DOHH2 (cell line): ENCODE results near the gene NAE1.

Experiments used
- H3F3A ChIP-seq: fragments of 200-600 bp; sonication (generic), shearing (Covaris generic); 2 replicates; pipeline ENCODE4 v1.6.0; 2016; ENCODE audit warnings: antibody characterized with exemption, mild to moderate bottlenecking; ENCODE audit not compliant: control insufficient read depth, insufficient read depth
- H3K27ac ChIP-seq: fragments of 200-600 bp; sonication (generic); 2 replicates; pipeline ENCODE4 v1.5.1; 2014; ENCODE audit warnings: low read depth, mild to moderate bottlenecking, low read length, moderate library complexity
- H3K27me3 ChIP-seq: fragments of 200-600 bp; sonication (generic); 2 replicates; pipeline ENCODE4 v1.6.1; 2014; ENCODE audit warnings: mild to moderate bottlenecking, low read length, mixed read lengths; ENCODE audit not compliant: control insufficient read depth
- H3K36me3 ChIP-seq: fragments of 200-600 bp; sonication (generic); 2 replicates; pipeline ENCODE4 v1.6.1; 2014; ENCODE audit warnings: mild to moderate bottlenecking, low read length, moderate library complexity, mixed read lengths; ENCODE audit not compliant: control insufficient read depth
- H3K4me1 ChIP-seq: fragments of 200-600 bp; sonication (generic); 2 replicates; pipeline ENCODE4 v1.6.1; 2014; ENCODE audit warnings: mild to moderate bottlenecking, low read length, mixed read lengths; ENCODE audit not compliant: control insufficient read depth
- H3K4me2 ChIP-seq: fragments of 200-600 bp; sonication (generic); 2 replicates; pipeline ENCODE4 v1.6.0; 2014; ENCODE audit warnings: mild to moderate bottlenecking, low read length, moderate library complexity
- H3K4me3 ChIP-seq: fragments of 200-600 bp; sonication (generic); 2 replicates; pipeline ENCODE4 v1.5.1; 2014; ENCODE audit warnings: mild to moderate bottlenecking, low read length, mixed read lengths
- H3K79me2 ChIP-seq: fragments of 200-600 bp; sonication (generic); 2 replicates; pipeline ENCODE4 v1.6.1; 2014; ENCODE audit warnings: mild to moderate bottlenecking, low read length, mixed read lengths; ENCODE audit not compliant: control insufficient read depth
- H3K9me2 ChIP-seq: fragments of 200-600 bp; sonication (generic); replicated peaks from 2 replicates; pipeline ENCODE4 v1.6.1; 2014; ENCODE audit warnings: mild to moderate bottlenecking, low read length, mixed read lengths; ENCODE audit not compliant: control insufficient read depth
- H3K9me3 ChIP-seq: fragments of 200-600 bp; sonication (generic); 2 replicates; pipeline ENCODE4 v1.6.1; 2014; ENCODE audit warnings: antibody characterized with exemption, low read length, mixed read lengths; ENCODE audit not compliant: control insufficient read depth, insufficient read depth
- H4K20me1 ChIP-seq: fragments of 200-600 bp; sonication (generic); 2 replicates; pipeline ENCODE4 v1.6.0; 2014; ENCODE audit warnings: low read depth, mild to moderate bottlenecking, antibody characterized with exemption, low read length, moderate library complexity; ENCODE audit not compliant: control insufficient read depth, insufficient read depth
- EZH2phosphoT487 ChIP-seq: fragments of 200-600 bp; sonication (generic); IDR thresholded peaks from 2 replicates; pipeline ENCODE4 v1.6.1; 2017; ENCODE audit warnings: borderline replicate concordance, mild to moderate bottlenecking, antibody characterized with exemption, low read length, moderate library complexity, mixed read lengths
- TF ChIP-seq, protein P1 (sequence below): fragments of 200-600 bp; sonication (generic); IDR thresholded peaks from one replicate; pipeline ENCODE4 v1.5.1; 2014; ENCODE audit warnings: antibody characterized with exemption, mild to moderate bottlenecking, low read depth, low read length; ENCODE audit not compliant: poor library complexity, severe bottlenecking

Gene NAE1

DNA sequence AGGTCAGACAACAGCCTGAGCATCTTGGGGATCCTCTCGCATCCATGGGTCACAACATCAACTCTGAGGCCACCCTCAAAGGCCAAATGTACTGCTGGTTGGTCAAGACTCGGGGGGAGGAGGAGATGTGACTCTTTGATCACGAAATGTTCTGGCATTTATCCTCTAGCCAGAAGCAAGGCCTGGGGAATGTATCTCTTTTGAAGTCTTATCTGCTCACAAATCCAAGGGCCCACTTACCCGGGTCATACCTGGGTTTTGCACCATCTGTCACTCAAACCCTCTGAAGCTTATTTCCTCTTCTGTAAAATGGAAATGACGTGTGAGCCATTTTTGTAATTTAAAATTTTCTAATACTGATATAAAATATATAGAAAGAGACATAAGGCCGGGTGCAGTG is 26.7 kb upstream of the NAE1 start:
- H4K20me1 ChIP-seq, result no peaks in the 10 kb centered on the region
- H3K4me2 ChIP-seq, result peak overlapping the region; percentile 37; the same call in 1 of the 2 replicates
- no peak overlapping the region for H3K4me3 ChIP-seq
- no peaks in the 10 kb centered on the region for H3K9me2 ChIP-seq
- peaks cover 7% of the 10 kb centered on the region for H3K4me1 ChIP-seq
- H3K9me3 ChIP-seq, result no peaks in the 10 kb centered on the region
- no peaks in the 10 kb centered on the region for H3K79me2 ChIP-seq
- no peaks in the 10 kb centered on the region for H3F3A ChIP-seq
- H3K36me3 ChIP-seq, result no peaks in the 10 kb centered on the region
- no peak overlapping the region for H3K27ac ChIP-seq
- H3K27me3 ChIP-seq, result no peaks in the 10 kb centered on the region
- no peak for TF ChIP-seq EZH2phosphoT487
- TF ChIP-seq, protein P1, sequence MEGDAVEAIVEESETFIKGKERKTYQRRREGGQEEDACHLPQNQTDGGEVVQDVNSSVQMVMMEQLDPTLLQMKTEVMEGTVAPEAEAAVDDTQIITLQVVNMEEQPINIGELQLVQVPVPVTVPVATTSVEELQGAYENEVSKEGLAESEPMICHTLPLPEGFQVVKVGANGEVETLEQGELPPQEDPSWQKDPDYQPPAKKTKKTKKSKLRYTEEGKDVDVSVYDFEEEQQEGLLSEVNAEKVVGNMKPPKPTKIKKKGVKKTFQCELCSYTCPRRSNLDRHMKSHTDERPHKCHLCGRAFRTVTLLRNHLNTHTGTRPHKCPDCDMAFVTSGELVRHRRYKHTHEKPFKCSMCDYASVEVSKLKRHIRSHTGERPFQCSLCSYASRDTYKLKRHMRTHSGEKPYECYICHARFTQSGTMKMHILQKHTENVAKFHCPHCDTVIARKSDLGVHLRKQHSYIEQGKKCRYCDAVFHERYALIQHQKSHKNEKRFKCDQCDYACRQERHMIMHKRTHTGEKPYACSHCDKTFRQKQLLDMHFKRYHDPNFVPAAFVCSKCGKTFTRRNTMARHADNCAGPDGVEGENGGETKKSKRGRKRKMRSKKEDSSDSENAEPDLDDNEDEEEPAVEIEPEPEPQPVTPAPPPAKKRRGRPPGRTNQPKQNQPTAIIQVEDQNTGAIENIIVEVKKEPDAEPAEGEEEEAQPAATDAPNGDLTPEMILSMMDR, result no peak

DNA sequence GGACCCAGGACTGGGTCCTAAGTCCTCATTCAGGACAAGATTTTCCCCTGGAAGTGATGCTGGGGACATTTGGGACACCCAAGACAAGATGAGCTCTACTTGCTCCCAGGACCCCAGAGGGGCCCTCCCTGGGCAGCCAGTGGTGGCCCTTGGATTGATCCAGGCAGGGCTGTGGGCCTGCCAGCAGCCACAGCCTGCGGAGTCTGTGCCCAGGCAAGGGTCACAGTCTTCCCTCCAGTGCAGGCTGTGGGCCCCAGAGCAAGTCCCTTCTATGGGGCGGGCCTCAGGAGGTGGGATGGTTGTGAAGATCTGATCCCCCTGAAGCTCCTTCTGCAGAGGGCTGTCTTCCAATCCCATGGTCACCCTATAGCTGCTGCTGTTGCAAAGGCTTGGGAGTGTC is 26.0 kb upstream of the NAE1 start:
- no peak overlapping the region for H3K27ac ChIP-seq
- no peak overlapping the region for H3K4me2 ChIP-seq
- H3K9me2 ChIP-seq, result no peaks in the 10 kb centered on the region
- H3F3A ChIP-seq, result no peaks in the 10 kb centered on the region
- H4K20me1 ChIP-seq, result no peaks in the 10 kb centered on the region
- H3K9me3 ChIP-seq, result no peaks in the 10 kb centered on the region
- H3K79me2 ChIP-seq, result no peaks in the 10 kb centered on the region
- H3K4me1 ChIP-seq, result peaks cover 7% of the 10 kb centered on the region
- no peak overlapping the region for H3K4me3 ChIP-seq
- no peaks in the 10 kb centered on the region for H3K27me3 ChIP-seq
- no peaks in the 10 kb centered on the region for H3K36me3 ChIP-seq
- TF ChIP-seq EZH2phosphoT487, result no peak
- TF ChIP-seq, protein P1, result no peak

DNA sequence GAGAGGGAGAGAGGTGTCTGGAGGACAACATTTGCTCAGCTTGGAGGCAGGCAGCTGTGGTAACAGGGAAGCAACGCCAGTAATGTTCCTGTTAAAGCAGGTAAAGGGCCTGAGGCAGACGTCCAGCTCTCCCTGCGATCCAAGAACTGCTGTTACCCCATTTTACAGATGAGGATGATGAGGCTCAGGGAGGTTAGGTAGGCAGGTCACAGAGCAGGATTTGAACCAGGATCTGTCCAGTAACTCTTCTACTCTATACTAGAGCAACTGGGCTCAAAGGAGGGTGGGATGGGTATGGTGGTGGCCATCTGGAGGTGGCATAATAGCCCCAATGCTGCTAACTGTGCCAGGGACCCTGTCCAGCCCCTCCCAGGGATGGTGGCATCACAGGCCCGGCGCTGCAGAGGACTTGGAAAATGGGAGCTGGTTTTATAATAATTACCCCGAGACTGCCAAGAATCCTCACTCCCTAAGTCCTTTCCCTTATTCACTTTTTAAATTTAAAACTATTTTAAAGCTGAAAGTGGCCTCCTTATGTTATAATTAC is 25.5 kb upstream of the NAE1 start:
- no peaks in the 10 kb centered on the region for H3K79me2 ChIP-seq
- no peaks in the 10 kb centered on the region for H3F3A ChIP-seq
- H4K20me1 ChIP-seq, result no peaks in the 10 kb centered on the region
- TF ChIP-seq, protein P1, result no peak
- TF ChIP-seq EZH2phosphoT487, result no peak
- no peaks in the 10 kb centered on the region for H3K9me3 ChIP-seq
- no peaks in the 10 kb centered on the region for H3K27me3 ChIP-seq
- no peak overlapping the region for H3K4me2 ChIP-seq
- peaks cover 7% of the 10 kb centered on the region for H3K4me1 ChIP-seq
- no peak overlapping the region for H3K4me3 ChIP-seq
- no peak overlapping the region for H3K27ac ChIP-seq
- H3K9me2 ChIP-seq, result no peaks in the 10 kb centered on the region
- H3K36me3 ChIP-seq, result no peaks in the 10 kb centered on the region
